Measurements from ENCODE around the gene FAM162A.

GRCh38 chr3:122456074-122456473 lies 72.1 kb downstream of the FAM162A start:
- no peak for TF ChIP-seq AR (CRISPR knock-in tag; IDR thresholded peaks at IDR 0.05)
- TF ChIP-seq MAX (CRISPR knock-in tag; IDR thresholded peaks at IDR 0.05), result no peak
- TF ChIP-seq NR3C1 (CRISPR knock-in tag; conservative IDR thresholded peaks at IDR 0.05; ENCODE audit: low read depth), result no peak

Data from WTC11 (cell line).